ENCODE results near the gene TRDN.
"Not testable (repeated sequence)": the region's sequence is repeated elsewhere in the genome, so short reads cannot be mapped to it uniquely, and the experiment has no call there.

TRDN gene

DNA sequence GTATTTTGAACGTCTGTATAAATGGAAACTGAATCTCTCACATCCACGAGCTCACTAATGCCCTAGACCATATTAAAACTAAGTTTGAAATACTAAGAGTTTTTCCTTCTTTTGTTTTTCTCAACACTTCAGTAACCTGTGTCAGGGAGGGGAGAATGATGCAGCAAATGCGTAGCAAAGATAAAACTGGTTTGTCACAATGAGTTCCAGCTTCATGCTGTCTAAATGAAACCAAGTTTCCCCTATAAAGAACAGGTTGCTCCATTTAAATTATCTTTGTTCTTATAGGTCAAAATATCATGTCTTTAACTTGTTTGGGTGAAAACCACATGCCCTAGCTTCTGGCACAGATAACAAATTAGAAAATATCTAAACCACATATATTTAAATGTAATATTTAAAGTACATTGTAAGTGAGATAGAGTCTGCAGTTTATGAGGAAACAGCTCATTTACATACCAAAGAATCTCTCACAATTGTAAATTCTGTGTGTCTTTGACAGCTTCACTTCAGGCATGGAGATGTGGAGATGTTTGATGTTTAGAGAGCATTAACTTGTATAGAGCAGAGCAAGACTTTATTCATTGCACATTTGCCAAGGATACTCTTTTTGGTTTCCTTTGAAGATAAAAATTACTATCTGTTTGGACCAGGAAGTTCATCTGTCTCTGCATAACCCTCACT, 7.3 kb downstream of the TRDN start:
- DNase-seq: no peak

DNA sequence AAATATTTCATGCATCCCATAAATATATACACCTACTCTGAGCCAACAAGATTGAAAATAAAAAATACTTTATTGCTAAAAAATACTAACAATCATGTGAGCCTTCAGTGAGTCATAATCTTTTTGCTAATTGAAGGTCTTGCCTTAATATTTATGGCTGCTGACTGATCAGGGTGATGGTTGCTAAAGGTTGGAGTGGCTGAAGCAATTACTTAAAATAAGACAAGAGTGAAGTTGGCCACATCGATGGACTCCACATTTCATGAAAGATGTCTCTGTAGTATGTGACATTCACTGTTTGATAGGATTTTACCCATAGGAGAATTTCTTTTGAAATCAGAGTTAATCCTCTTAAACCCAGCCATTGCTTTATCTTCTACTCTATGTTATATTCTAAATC, 11.1 kb downstream of the TRDN start:
- DNase-seq: no peak

DNA sequence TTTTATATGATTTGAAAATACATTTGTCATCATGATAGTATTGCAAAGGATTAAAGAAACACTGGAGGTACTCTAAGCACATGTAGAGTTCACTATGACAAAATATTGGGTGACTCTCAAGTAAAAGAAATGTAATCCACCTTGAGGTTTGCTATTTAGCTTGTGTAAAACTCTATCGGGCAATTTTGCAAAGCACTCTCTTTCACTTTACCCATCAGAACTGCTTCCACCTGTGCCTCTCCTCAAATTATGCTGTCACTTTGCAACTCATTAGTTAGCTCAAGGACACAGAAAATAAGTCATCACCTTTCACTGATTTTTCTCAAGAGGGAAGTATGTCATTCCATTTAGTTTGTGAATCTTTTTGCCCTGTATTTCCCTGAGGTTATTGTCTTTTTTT, 14.0 kb downstream of the TRDN start:
- no peak for DNase-seq

DNA sequence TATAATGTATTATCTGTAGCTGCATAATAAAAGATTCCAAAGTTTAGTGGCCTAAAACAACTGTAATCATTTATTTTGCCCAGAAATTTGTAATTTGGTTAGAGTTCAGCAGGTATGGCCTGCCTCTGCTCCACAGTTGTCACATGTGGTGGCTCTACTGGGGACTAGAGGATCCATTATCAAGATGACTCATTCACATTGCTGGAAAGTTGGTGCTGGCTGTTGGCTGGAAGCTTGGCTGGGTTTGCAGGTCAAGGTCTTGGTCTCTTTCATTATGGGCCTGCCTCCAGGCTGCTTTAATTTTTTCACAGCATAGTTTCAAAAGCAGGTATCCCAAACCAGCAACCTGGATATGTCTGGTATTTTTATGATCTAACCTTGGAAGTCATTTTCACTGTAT, 17.6 kb downstream of the TRDN start:
- DNase-seq: no peak

DNA sequence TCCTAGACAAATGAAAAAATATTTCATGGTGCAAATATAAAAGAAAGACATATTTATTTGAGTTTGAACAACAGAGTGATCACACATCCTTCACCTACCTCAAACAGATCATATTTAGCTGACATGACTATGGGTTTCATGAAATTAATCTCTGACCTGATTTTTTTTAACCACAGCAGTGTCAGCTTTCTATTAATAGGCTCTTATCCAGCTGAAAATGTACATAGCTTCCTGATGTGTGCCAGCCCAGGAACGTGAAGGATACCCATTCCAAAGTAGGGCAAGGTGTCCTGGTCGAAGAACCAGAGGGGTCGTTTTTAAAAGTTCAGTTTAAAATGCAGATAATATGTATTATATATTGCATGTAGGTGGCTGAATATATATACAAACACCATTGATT, 19.8 kb downstream of the TRDN start:
- DNase-seq: no peak

DNA sequence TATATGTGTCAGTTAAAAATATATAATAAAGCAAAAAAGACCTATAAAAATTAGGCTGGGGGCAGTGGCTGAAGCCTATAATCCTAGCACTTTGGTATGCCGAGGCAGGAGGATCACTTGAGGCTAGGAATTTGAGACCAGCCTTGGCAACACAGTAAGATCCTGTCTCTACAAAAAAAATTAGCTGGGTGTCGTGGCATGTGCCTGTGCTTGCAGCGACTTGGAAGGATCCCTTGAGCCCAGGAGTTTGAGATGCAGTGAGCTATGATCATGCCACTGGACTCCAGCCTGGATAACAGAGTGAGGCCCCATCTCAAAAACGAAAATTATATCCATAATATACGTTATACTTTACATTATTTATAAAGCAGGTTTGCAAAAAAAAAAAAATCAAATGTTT, 20.7 kb downstream of the TRDN start:
- no peak for DNase-seq

DNA sequence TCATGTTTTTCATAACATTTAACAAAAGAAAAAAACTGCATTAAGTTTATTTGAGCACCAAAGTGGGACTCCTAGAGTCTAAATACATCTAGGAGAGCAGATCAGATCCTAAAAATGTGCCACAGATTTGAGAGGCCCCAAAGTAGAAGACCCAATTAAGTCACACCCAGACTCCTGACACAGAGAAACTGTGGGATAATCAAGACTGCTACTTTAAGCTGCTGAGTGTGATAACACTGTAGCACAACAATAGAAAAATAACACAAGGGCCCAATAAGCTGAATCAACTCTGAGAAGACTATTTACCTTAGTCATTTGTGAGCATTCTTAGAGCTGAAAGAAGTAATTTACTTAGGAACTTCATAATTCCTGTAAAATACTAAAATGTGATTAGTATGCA, 26.0 kb downstream of the TRDN start:
- no peak for DNase-seq

DNA sequence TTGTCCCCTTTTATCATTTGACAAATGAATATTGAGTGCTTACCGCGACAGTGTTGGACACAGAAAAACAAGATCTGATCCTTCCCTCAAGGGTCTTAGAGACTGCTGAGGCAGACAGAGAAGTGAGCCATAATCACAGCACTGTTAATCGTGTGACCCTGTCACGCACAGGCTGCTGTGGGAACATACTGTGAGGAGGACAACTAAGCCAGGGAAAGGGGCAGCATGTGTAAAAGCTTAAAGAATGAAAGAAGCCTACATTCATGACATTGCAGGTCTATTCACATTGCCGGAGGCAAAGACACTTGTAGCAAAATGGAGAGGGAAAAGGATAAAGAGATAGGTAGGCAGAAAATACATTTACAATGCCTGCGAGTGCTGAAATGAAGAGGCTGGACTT, 32.7 kb downstream of the TRDN start:
- DNase-seq: no peak

DNA sequence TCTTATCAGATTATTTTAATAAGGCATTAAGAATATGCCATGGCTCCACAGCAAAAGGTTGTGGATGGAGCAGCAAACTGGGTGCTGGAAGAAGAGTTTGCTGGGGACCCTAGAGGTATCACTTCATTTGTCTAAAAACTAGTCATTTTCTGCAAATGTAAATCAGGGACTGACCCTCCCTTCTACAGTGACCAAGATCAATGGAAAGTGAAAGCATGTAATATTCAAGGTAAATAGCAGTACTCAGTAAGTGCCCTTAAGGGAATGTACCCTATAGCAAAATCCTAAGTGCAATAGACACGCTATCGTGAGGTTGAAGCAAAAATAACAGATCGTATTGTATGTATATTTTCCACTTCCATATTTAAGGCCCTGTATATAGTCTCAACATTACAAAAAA, 38.7 kb downstream of the TRDN start:
- DNase-seq: no peak

DNA sequence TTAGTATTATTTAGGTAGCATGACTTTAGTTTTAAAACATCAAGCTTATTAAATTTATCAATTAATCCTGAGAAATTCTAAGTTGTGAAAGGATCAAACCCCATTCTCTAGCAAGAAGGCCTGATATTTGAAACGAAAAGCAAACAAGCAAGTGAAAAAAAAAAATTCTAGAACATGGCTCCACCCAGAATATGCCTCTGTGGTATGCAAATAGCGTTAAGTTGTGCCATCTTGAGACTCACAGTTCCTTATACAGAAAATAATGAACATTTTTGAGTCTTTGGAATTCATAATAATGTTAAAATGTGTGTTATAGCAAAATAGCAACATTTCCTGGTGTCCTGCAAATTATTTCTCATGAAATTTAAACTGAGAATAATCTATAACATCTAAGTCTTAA, 42.0 kb downstream of the TRDN start:
- DNase-seq: no peak

DNA sequence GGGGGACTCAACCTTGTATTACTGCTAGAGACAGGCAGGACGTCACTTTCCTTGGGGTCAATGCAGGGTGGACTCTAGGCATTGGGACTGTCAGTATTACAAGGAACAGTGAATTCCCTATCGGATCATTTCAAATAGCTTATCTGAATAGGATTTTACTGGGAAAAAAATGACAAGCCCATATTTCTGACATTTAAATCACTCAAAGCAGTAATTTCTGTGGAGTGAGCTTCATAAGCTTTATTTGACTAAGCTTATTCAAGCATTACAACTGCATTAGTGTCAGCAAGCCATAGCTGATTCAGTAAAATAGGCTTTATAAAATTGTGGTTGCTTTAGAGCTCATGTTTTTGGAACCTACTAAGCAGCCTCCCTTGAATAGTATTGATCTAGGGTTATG, 44.3 kb downstream of the TRDN start:
- DNase-seq: no peak

DNA sequence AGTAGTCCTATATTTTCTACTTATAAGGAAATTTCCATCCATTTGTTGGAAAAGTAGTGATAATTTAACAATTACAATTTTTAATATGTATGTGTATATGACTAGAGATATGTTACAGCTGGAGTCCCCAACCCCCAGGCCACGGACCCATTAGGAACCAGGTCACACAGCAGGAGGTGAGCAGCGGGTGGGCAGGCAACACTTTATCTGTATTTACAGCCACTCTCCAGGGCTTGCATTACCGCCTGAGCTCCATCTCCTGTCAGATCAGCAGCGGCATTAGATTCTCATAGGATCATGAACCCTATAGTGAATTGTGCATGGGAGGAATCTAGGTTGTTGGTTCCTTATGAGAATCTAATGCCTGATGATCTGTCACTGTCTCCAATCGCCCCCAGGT, 46.8 kb downstream of the TRDN start:
- no peak for DNase-seq

DNA sequence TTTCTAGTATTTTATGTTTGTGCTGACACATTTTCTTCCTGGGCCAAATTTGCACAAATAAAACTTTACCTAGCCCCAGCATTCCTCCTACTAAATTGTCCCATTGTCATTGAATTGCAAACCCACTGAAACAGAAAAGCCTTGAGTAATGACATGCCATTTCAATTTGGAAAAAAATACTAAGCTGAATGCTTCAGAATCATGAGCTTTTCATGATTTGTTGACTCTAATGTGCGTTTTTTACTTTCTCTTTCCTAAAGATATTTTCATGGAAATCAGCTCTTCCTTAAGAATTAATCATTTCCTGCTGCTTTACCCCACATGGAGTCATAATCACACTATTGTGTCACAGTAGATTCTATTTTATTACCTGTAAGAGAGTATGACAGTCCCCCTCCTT, 47.4 kb downstream of the TRDN start:
- no peak for DNase-seq

DNA sequence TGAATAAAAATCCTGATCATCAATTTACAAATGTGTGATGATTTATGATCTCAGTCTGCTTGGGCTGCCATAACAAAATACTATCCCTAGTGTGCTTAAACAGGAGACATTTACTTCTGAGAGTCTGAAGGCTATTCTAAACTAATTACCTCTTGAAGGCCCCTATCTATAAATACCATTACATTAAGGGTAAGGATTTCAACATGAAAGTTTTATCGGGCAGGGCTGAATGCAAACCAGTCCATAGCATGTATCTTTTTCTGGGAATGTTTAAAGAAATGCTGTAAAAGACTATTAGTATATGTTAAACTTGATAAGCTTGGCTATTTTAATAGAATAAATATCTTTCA, 48.2 kb downstream of the TRDN start:
- no peak for DNase-seq

DNA sequence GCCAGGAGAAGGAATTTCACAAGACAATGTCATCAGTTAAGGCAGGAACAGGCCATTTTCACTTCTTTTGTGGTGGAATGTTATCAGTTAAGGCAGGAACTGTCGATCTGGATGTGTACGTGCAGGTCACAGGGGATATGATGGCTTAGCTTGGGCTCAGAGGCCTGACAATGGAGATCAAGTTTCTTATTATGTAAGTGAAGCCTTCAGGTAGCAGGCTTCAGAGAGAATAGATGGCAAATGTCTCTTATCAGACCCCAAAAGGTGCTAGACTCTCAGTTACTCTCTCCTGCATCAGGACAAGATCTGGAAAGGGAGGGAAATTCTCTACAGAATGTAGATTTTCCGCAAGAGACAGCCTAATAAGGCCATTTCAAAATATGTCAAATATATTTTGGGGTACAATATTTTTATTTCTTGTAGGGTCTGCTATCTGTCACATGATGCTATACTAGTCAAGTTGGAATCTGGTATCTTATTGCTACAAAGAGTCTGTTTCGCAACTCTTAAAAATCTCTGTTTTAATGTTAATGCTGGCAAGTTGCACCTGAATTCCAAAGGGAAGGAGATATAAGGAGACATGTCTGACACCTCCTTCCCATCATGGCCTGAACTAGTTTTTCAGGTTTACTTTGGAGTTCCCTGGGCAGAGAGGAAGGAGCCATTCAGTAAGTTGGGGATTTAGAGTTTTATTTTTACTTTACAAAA, 48.8 kb downstream of the TRDN start:
- DNase-seq: no peak

DNA sequence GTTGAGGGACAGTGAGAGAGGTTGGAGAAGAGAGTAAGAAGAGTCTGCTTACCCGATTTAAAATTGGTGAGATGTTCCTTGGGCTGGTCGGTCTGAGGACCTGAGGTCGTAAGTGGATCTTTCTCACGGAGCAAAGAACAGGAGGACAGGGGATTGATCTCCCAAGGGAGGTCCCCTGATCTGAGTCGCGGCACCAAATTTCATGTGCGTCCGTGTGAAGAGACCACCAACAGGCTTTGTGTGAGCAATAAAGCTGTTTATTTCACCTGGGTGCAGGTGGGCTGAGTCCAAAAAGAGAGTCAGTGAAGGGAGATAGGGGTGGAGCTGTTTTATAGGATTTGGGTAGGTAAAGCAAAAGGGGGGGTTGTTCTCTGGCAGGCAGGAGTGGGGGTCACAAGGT, 49.3 kb downstream of the TRDN start:
- DNase-seq: not testable (repeated sequence)

DNA sequence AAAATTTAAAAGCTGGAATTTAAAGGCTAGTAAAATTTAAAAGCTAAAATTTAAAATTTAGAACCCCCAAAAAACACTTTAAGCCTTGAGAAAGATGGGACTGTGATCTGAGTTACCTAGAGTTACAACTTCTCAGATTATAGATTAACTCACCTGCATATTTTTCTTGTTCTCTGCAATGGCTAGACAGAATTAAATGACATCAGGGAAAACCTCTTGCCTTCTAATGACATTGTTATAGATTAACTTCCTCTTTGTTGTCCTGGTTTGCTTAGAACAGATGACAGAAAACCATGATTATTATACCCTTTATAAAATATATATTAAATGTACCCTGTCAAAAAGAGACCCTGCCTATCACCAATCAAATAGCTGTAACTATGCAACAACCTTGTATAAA, 56.4 kb downstream of the TRDN start:
- DNase-seq: no peak

DNA sequence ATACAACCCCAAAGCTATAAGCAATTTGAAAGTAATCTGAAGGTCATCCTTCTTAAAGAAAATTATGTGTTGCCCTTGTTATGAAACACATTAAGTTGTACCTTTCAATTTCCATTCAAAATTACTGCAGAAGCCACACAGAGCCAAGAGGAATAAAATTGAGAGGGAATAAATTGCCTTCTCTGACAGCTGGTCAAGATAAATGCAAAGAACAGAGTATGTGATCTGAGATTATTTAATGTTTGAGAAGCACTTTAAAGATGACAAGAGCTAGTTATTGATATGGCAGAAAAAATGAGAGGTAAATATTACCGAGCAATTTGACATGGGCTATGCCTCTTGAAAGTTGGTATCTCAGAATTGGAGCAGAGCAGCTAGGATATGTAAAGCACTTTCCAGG, 61.6 kb downstream of the TRDN start:
- DNase-seq: no peak

DNA sequence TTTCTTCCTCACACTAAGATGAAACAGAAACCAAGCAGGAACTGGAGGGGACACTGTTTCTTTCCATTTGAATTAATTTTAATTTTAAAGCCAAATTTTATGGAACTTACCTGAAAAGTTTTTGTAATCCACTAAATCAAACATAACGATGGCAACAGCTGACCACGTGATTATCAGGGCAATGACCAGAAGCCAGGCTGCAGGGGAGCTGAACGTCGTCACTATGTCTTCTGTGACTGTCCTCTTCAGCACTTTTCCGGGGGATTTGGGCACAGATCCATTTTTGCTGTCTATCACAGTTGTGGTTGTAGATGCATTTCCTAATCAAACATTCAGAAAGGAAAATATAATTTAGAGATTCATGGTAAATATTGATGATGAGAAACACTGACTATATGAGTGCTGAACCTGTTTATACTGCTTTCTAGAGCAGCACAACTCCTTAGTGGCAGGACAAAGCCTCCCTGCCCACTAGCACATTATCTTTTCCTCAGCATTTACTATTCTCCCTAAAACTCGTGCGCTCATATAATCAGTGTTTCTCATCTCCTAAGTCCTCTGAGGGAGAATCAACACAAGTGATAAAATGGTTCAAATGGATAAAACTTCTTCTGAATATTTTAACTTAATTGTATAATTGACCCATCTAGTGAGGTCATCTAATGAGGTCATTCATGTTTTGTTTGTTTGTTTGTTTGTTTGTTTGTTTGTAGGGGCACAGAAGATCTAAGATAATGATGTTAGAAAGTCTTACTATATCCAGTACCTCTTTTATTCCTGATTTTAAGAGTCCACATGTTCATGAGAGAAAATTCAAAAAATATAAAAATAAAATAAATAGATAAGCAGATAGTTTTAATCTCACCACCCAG, 65.7 kb downstream of the TRDN start:
- no peak for DNase-seq

DNA sequence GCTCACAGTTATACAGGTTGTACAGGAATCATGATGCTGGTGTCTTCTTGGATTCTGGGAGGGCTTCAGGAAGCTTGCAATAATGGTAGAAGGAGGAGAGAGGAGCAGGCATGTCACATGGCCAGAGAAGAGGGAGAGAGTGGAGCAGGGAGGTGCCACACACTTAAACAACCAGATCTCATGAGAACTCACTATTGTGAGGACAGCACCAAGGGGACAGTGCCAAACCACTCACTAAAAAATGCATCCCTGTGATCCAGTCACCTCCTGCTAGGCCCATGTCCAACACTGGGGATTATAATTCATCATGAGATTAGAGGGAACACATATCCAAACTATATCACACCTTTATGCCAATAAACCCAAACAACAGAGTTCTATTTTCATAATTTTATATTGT, 67.2 kb downstream of the TRDN start:
- DNase-seq: no peak

DNA sequence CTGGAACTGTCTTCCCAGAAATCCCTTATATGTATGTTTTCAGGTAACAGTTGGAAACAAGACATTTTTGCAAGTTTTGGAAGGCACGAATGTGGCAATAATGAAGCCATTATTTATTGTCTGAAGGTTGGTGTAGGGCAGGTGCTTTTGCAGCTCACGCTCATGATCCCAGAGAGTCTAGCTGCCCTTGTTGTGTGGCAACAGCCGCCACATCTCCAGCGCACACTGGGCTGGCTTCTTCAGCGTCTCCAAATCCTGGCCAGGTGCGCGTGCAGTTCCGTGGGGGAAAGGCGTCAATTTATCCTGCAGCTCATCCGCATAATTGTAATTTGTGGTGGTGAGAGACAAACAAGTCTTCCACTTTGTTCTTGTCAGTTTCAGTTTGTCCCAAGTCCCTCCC, 71.2 kb downstream of the TRDN start:
- no peak for DNase-seq

DNA sequence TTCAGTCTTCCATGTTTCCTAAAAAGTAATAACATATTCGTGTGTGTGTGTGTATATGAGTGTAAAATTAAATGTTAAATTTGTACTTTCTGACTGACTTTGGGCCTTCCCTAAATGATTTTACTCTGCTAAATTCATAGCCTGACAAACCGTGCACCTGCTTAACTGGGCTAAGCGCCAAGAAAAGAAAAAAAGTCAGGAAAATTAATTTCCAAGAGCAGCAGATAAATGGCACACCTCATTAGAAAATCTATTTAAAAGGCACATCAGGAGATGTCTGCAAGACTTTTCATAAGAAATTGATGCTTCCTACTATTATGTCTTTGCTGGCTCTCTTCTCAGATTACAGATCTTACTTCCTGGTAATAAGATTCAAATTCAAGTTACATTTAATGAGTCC, 72.4 kb downstream of the TRDN start:
- DNase-seq: no peak

DNA sequence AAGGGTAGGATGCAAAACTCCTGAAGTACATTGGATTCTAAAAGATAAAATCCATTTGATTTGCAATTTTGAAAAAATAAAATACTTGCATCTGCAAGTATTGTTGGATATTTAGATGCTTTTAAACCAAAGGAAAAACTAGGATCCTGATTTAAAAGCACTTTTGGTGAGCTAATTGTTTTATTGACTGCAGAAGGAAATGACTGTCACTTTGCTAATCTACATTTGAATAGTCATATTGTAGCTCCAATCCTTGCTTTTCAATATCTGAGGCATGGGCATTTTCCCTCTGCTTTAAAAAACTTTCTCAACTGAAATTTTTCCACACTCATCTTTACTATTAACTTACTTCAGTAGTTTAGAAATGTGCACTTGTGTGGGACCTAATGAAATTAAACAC, 74.1 kb downstream of the TRDN start:
- no peak for DNase-seq

DNA sequence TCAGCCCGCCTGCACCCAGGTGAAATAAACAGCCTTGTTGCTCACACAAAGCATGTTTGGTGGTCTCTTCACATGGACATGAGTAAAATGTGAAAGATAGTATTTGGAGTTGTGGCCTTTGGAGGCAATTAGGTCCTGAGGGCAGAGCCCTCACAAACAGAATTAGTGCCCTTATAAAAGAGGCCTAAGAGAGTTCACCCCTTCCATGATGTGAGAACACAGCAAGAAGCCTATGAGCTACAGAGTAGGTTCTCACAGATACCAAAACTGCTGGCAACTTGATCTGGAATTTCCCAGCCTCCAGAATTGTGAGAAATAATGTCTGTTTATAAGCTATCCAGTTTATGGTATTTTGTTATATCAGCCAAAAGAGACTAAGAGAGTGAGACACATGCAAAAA, 74.5 kb downstream of the TRDN start:
- no peak for DNase-seq
